Stromal cell of bone marrow (primary cell): ENCODE results near the gene PANX2.
"Not testable (repeated sequence)": the region's sequence is repeated elsewhere in the genome, so short reads cannot be mapped to it uniquely, and the experiment has no call there.

Source experiments
- DNase-seq: peaks from one replicate; pipeline ENCODE4 v3.0.0-alpha.2; 2012; ENCODE audit warnings: low read depth

The PANX2 gene

GRCh38 chr22:50199251-50199721 lies 28.8 kb downstream of the PANX2 start:
- no peak for DNase-seq

GRCh38 chr22:50199829-50200460 lies 29.4 kb downstream of the PANX2 start:
- no peak for DNase-seq

GRCh38 chr22:50200461-50201190 lies 30.1 kb downstream of the PANX2 start, which contains the start of gene SELENOO:
TSS of gene SELENOO (plus strand) at chr22:50201011. CDS start at chr22:50201037, 26 bp downstream.
- DNase-seq = peak; percentile 69

GRCh38 chr22:50201191-50202129 lies 30.9 kb downstream of the PANX2 start:
- DNase-seq = no peak

DNA sequence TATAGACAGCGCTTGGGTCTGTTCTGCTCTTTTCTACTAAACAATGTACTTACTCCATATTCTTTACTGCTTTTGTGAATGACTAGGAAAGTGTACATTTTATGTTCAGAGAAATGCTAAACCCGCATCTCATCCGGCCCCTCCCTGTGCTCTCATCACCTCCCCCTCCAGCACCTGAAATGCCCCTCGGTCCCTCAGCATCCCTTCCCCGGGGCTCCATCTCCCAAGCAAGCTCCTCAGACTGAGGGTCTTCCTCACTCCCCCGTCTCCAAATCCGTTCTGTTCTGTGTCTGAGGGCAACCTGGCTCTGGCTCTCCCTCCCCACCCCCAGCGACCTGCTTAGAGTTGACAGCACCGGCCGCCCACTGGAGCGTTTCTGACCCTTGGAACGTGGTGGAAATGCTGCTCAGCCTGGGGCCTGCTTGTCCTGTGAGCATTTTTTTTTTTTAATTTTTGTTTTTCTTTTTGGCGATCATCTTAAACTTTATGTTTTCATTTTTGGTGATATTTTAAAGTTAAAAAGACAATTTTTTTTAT lies 31.7 kb downstream of the PANX2 start:
- no peak for DNase-seq

DNA sequence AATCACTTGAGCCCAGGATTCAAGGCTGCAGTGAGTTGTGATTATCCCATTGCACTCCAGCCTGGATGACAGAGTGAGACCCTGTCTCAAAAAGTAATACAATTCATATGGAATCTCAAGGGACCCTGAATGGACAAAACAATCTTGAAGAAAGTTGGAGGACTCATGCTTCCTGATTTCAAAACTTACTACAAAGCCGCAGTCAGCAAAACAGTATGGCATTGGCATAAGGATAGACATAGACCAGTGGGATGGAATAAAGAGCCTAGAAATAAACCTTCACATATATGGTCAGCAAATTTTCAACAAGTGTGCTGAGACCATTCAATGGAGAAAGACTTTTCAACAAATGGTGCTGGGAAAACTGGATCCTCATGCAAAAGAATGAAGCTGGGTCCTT lies 32.8 kb downstream of the PANX2 start:
- DNase-seq = no peak

DNA sequence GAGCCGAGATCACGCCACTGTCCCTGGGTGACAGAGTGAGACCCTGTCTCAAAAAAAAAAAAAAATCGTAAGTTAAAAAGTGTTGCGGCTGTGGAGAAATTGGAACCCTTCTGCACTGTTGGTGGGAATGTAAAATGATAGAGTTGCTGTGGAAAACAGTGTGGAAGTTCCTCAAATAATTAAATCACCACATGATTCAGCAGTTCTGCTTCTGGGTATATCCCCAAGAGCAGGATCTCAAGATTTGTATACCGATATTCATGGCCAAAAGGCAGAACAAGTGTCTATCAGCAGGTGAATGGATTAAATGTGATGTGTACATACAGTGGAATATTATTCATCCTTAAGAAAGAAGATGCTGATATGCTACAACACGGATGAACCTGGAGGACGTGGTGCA lies 34.0 kb downstream of the PANX2 start:
- no peak for DNase-seq

DNA sequence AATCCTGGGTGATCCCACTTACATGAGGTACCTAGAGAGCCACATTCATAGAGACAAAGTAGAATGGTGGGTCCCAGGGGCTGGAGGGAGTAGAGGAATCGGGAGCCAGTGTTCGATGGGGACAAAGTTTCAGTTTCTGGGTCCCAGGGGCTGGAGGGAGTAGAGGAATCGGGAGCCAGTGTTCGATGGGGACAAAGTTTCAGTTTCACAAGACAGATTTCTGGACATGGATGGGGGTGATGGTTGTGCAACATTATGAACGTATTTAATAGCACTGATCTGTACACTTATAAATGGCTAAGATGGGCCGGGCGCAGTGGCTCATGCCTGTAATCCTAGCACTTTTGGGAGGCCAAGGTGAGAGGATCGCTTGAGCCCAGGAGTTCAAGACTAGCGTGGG lies 34.5 kb downstream of the PANX2 start:
- not testable (repeated sequence) for DNase-seq

DNA sequence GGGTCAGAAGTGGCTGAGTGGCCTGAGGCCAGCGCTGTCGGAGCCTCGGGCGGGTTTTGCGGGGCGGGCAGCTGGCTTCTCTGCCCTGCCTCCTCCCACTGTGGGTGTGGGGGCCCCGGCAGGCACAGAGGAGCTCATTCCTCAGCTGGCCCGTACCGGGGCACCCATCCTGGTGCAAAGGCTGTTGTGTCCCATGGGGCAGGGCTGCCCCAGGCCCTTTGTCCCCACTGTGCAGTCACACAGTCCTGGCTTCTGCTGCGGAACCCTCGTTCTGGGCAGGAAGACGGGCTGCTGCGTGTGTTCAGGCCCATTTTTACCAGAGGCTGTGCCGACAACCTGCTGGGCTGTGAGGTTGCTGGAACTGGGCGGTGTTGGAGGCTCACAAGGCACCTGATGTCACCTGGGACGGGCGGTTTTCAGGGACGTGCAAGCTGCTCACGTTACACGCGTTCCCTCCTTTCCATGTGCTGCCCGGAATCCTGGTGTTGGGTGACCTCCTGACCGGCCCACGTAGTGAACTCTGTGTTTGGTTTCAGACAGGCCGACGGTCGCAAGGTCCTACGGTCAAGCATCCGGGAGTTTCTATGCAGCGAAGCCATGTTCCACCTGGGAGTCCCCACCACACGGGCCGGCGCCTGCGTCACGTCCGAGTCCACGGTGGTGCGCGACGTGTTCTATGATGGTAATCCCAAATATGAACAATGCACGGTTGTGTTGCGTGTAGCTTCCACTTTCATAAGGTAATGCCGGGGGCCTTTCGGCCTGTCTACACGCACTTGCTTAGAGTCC lies 35.4 kb downstream of the PANX2 start:
- no peak for DNase-seq

- DNase-seq = no peak
These were observed 36.1 kb downstream of the PANX2 start for GRCh38 chr22:50206599-50206998.

GRCh38 chr22:50207383-50208140 lies 37.0 kb downstream of the PANX2 start:
- no peak for DNase-seq

DNA sequence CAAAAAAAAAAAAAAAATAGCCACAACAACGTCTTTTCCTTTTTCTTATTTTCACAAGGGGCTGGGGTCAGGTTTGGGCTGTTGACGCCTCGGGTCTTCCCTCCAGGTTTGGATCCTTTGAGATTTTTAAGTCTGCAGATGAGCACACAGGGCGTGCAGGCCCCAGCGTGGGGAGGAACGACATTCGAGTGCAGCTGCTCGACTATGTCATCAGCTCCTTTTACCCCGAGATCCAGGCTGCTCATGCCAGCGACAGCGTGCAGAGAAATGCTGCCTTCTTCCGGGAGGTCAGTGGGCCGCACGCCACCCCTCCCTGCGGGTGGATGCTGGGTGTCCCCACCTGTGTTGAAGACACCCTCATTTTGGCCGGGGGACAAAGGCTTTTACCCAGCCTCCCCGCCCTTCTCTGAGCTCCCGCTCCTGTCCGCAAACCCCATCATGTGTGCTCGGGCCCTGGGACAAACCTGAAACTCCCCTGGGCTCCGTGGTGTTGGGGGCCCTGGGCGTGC lies 38.0 kb downstream of the PANX2 start:
- no peak for DNase-seq

DNA sequence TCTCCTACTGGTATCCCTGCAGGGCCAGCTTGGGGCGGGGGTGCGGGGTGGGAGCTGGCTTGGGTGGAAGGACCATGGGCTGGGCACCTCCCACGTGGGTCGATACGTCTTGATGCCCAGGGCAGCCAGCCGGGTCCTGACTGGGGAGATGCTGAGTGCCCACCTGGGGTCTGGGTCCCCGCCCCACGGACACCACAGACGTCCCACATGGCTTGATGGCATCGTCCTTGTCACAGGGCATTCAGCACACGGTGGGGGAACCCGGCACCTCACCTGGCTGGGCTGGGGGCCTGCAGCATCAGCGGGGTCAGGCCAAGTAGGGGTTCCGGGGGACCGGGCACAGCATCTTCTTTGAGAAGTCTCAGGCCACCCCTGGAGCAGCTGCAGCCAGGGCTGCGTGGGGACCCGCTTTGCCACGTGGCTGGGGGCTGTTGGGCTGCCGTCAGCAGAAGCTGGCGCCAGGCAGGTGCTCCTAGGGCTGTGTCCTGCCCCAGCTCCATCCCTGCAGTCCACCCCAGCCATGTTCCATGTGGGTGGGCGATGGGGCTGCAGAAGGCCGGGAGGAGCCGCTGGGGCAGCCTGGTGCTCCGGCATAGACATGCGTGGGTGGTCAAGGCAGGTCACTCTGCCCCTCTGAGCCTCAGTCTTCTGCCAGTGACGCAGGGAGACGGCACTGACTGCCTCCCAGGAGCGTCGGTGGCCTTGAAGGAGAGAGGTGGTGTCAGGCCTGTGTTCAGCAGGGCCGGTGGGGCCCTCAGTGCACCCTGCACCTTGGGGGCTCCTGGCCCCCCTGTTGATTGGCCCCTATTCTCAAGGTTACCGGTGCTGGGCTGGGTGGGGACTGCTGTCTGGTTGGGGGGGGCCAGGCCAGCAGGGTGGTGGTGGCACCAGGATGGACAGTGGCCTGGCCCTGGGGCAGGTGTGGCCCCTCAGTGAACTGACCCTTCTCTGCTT lies 38.7 kb downstream of the PANX2 start:
- DNase-seq = no peak

- DNase-seq = peak; percentile 47
These were observed 39.4 kb downstream of the PANX2 start for GRCh38 chr22:50209893-50210292.

GRCh38 chr22:50210378-50211139 lies 40.0 kb downstream of the PANX2 start:
- no peak for DNase-seq

- DNase-seq = no peak
These were observed 40.6 kb downstream of the PANX2 start for GRCh38 chr22:50211147-50211546.

GRCh38 chr22:50213263-50213662 lies 42.7 kb downstream of the PANX2 start:
- DNase-seq = no peak

- no peak for DNase-seq
These were observed 44.9 kb downstream of the PANX2 start for GRCh38 chr22:50215297-50216054.
